GM23248 (cell line): ENCODE measurements around the gene RAB3GAP1. TPM values are rescaled to one million over a fixed set of nuclear protein-coding genes. Genes with fewer than 3 reads are reported as not detected.

Experiments
- DNase-seq: peaks from one replicate; pipeline ENCODE4 v3.0.0-alpha.2; 2015
- H2AFZ ChIP-seq: fragments of 200-600 bp; sonication (generic); 2 replicates; pipeline ENCODE4 v1.6.1; 2016; ENCODE audit warnings: antibody characterized with exemption
- H3F3A ChIP-seq: fragments of 200-600 bp; sonication (generic); 2 replicates; pipeline ENCODE4 v1.6.1; 2016; ENCODE audit warnings: mild to moderate bottlenecking, antibody characterized with exemption, mixed run types; ENCODE audit not compliant: insufficient read depth
- H3K27ac ChIP-seq: fragments of 200-600 bp; sonication (generic); 2 replicates; pipeline ENCODE4 v1.5.1; 2016; ENCODE audit warnings: mild to moderate bottlenecking
- H3K27me3 ChIP-seq: fragments of 200-600 bp; sonication (generic); replicated peaks from 2 replicates; pipeline ENCODE4 v1.6.1; 2016; ENCODE audit warnings: mild to moderate bottlenecking; ENCODE audit not compliant: insufficient read depth
- H3K36me3 ChIP-seq: fragments of 200-600 bp; sonication (generic); 2 replicates; pipeline ENCODE4 v1.6.1; 2016; ENCODE audit warnings: low read depth, mild to moderate bottlenecking
- H3K4me1 ChIP-seq: fragments of 200-600 bp; sonication (generic); 2 replicates; pipeline ENCODE4 v1.6.1; 2016; ENCODE audit warnings: mild to moderate bottlenecking; ENCODE audit not compliant: insufficient read depth
- H3K4me2 ChIP-seq: fragments of 200-600 bp; sonication (generic); one replicate; pipeline ENCODE4 v1.6.1; 2016; ENCODE audit warnings: mild to moderate bottlenecking; ENCODE audit not compliant: unreplicated experiment
- H3K4me3 ChIP-seq: fragments of 200-600 bp; sonication (generic); 2 replicates; pipeline ENCODE4 v1.5.1; 2016; ENCODE audit warnings: mild to moderate bottlenecking
- H3K79me2 ChIP-seq: fragments of 200-600 bp; sonication (generic); 2 replicates; pipeline ENCODE4 v1.6.1; 2016; ENCODE audit warnings: mild to moderate bottlenecking; ENCODE audit not compliant: insufficient read depth
- H3K9ac ChIP-seq: fragments of 200-600 bp; sonication (generic); 2 replicates; pipeline ENCODE4 v1.6.1; 2016; ENCODE audit warnings: mild to moderate bottlenecking
- H3K9me2 ChIP-seq: fragments of 200-600 bp; sonication (generic); 2 replicates; pipeline ENCODE4 v1.6.1; 2016; ENCODE audit warnings: mixed run types, mild to moderate bottlenecking, moderate library complexity; ENCODE audit not compliant: insufficient read depth
- H3K9me3 ChIP-seq: fragments of 200-600 bp; sonication (generic); one replicate; pipeline ENCODE4 v1.6.1; 2017; ENCODE audit warnings: low read depth
- H4K20me1 ChIP-seq: fragments of 200-600 bp; sonication (generic); 2 replicates; pipeline ENCODE4 v1.6.0; 2016; ENCODE audit not compliant: insufficient read depth
- EZH2 ChIP-seq: fragments of 200-600 bp; sonication (generic); IDR thresholded peaks from 2 replicates; pipeline ENCODE4 v1.6.1; 2018; ENCODE audit warnings: antibody characterized with exemption, mild to moderate bottlenecking; ENCODE audit not compliant: insufficient read depth, poor library complexity, severe bottlenecking
- EZH2phosphoT487 ChIP-seq: fragments of 200-600 bp; sonication (generic); IDR thresholded peaks from 2 replicates; pipeline ENCODE4 v1.6.1; 2018; ENCODE audit warnings: antibody characterized with exemption, moderate library complexity, mild to moderate bottlenecking, low read depth; ENCODE audit not compliant: insufficient read depth
- WGBS, 2 experiments: methylation state at CpG; one replicate each; pipeline ENCODE4 v1.1.6; 2015 to 2017; ENCODE audit warnings: low lambda C conversion rate in 2 of 2, low coverage in 1 of 2; ENCODE audit errors: missing lambda C conversion rate in 2 of 2; 5-methylcytosine and 5-hydroxymethylcytosine counted together
- in situ Hi-C: fragments of 300-500 bp; cut with MboI; formaldehyde crosslinking; loops from 2 replicates; pipeline ENCODE4 v1.15.0; 2020
- polyA plus RNA-seq: library from polyadenylated mRNA; unstranded; fragments of >200 nt; fragmentation: Nextera tagmentation; extraction: Ambion mirVana; gene quantifications from 2 replicates; pipeline ENCODE4 v1.2.1, GENCODE V29; 2016
- total RNA-seq: library from RNA; depleted of rRNA; stranded (reverse); fragments of >200 nt; shearing (Covaris generic); gene quantifications from 2 replicates; pipeline ENCODE4 v1.2.3, GENCODE V29; 2014

Gene RAB3GAP1
- total and polyA plus RNA-seq, 2 experiments from 2014 or later, result 35.5 to 72.1 TPM

DNA sequence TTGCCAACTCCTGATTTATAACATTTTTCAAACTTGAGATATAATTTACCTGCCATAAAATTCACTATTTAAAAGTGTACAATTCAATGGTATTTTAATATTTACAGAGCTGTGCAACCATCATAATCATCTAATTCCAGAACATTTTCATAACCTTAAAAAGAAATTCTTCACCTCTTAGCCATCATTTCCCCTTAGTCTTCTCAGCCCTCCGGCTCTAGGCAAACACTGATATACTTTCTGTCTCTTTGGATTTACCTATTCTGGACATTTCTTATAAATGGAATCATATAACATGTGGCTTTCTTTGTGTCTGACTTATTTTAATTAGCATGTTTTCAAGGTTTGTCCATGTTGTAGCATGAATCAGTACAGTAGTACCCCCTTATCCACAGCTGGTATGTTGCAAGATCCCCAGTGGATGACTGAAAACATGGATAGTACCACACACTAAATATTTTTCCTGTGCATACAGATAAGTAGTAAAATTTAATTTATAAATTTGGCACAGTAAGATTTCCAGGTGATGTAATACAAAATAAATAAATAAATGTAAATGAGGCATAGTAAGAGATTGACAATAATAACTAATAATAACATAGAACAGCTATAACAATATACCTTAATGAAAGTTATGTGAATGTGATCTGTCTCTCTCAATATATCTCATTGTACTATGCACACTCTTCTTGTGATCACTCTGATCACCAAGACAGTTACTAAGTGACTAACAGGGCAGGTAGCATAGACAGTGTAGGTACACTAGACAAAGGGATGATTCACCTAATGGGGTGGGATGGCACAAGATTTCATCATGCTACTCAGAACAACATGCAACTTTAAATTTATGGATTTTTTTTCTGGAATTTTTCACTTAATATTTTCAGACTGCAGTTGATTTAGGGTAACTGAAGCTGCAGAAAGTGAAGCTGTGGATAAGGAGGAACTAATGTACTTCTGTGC is 73.1 kb downstream of the RAB3GAP1 start:
- H3K27me3 ChIP-seq, result no peaks in the 10 kb centered on the region
- H3K27ac ChIP-seq, result peak overlapping the region; percentile 14; the same call in 1 of the 2 replicates
- WGBS, 2 experiments, result 92 to 100% methylated on average over 1 of the region's 1 CpG
- H3K9ac ChIP-seq, result no peak overlapping the region
- H3K79me2 ChIP-seq, result peaks cover 10% of the 10 kb centered on the region; the same call in 1 of the 2 replicates
- no peak for TF ChIP-seq EZH2phosphoT487
- TF ChIP-seq EZH2, result no peak
- no peaks in the 10 kb centered on the region for H3K9me2 ChIP-seq
- in situ Hi-C loops, result no loop called here
- no peaks in the 10 kb centered on the region for H3K9me3 ChIP-seq
- peaks cover 16% of the 10 kb centered on the region for H3K4me1 ChIP-seq
- H2AFZ ChIP-seq, result no peak overlapping the region
- no peaks in the 10 kb centered on the region for H3F3A ChIP-seq
- DNase-seq, result peak; percentile 29
- peaks cover 50% of the 10 kb centered on the region for H3K36me3 ChIP-seq
- no peak overlapping the region for H3K4me3 ChIP-seq
- H3K4me2 ChIP-seq, result no peak overlapping the region
- no peaks in the 10 kb centered on the region for H4K20me1 ChIP-seq

DNA sequence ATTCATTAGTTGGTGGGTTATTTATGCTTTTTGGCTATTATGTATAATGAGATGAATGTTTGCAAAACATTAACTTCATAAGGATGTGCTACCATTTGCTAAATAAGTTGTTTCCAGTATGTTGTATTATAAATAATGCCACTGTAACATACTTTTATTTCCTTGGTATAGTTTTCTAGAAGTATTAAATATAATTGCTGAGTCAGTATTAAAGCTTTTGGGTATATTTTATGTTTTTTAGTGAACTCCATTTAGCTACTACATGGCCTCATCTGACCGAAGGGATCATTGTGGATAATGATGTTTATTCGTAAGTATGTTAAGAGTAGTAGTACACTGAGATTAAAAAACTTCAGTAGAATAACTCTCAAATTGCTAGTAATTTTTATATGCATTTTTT is 73.8 kb downstream of the RAB3GAP1 start:
- 98 to 100% methylated on average over 2 of the region's 2 CpGs for WGBS, 2 experiments

DNA sequence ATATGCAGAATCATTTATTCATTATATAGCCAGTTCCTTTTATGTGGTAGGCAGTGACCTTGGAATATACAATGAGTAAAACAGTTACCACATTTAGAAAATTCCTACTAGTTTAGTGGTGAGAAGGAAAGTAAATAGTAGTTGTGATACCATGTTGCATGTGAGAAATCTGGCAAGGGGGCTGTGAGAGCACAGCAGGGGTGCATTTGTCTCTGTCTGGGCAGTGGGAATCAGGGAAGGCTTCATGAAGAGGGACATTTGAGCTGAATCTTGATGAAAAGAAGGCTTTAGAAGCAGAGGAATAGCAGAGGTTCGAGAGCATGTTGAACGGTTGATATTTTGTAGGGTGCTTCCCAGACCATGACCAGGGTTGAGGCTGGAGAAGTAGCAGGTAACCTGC is 78.7 kb downstream of the RAB3GAP1 start:
- H3K36me3 ChIP-seq, result peaks cover 56% of the 10 kb centered on the region

More for the DNA sequence above, 73.8 kb downstream of the RAB3GAP1 start:
- in situ Hi-C loops, result no loop called here
- H3K9me2 ChIP-seq, result no peaks in the 10 kb centered on the region
- no peaks in the 10 kb centered on the region for H4K20me1 ChIP-seq
- peak overlapping the region; percentile 14; the same call in 1 of the 2 replicates for H3K27ac ChIP-seq
- no peaks in the 10 kb centered on the region for H3K27me3 ChIP-seq
- no peak overlapping the region for H3K4me2 ChIP-seq
- TF ChIP-seq EZH2 (no peak), EZH2phosphoT487 (no peak)
- peaks cover 3% of the 10 kb centered on the region; the same call in 1 of the 2 replicates for H3K79me2 ChIP-seq
- H3K9me3 ChIP-seq, result no peaks in the 10 kb centered on the region
- H3K4me1 ChIP-seq, result peaks cover 16% of the 10 kb centered on the region
- no peaks in the 10 kb centered on the region for H3F3A ChIP-seq
- no peak overlapping the region for H3K9ac ChIP-seq
- H3K4me3 ChIP-seq, result no peak overlapping the region
- no peak for DNase-seq
- H3K36me3 ChIP-seq, result peaks cover 46% of the 10 kb centered on the region
- no peak overlapping the region for H2AFZ ChIP-seq

DNA sequence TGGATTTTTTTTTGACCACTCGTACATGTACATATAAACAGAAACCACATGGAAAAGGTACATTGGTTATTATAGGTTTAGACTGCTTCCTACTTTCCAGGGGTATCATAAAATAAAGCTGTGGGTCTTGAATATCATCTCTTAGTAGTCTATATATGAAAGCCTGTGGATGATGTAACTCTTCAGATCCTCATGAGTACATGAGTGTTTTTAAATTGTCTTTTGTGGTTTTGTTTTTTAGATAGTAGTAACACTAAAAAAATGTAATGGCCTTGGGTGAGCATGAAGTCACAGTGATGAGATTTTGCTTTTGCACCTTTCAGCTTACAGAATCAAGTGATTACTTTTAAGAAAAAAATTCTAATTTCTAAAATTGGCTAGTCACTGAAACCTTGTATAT is 80.2 kb downstream of the RAB3GAP1 start:
- H3K27me3 ChIP-seq, result no peaks in the 10 kb centered on the region
- in situ Hi-C loops, result no loop called here
- peaks cover 56% of the 10 kb centered on the region for H3K36me3 ChIP-seq
- H3K4me2 ChIP-seq, result no peak overlapping the region
- H4K20me1 ChIP-seq, result no peaks in the 10 kb centered on the region
- no peak overlapping the region for H3K9ac ChIP-seq
- peaks cover 15% of the 10 kb centered on the region; the same call in 1 of the 2 replicates for H3F3A ChIP-seq
- H3K79me2 ChIP-seq, result 0 out of 2 replicates have a peak, but pooled peaks cover 4% of the 10 kb centered on the region
- peak overlapping the region; percentile 48 for H3K27ac ChIP-seq
- H3K9me3 ChIP-seq, result no peaks in the 10 kb centered on the region
- no peak overlapping the region for H2AFZ ChIP-seq
- WGBS, 2 experiments, result 89 to 95% methylated on average over 1 of the region's 1 CpG
- H3K4me1 ChIP-seq, result peaks cover 15% of the 10 kb centered on the region
- TF ChIP-seq EZH2phosphoT487 (no peak), EZH2 (no peak)
- peak; percentile 81 for DNase-seq
- H3K9me2 ChIP-seq, result no peaks in the 10 kb centered on the region
- H3K4me3 ChIP-seq, result no peak overlapping the region

More for the DNA sequence above, 78.7 kb downstream of the RAB3GAP1 start:
- TF ChIP-seq EZH2 (no peak), EZH2phosphoT487 (no peak)
- Histone ChIP-seq H2AFZ (no peak overlapping the region), H3K9me3 (no peaks in the 10 kb centered on the region), H3F3A (peaks cover 15% of the 10 kb centered on the region; the same call in 1 of the 2 replicates), H3K4me2 (no peak overlapping the region), H3K27ac (no peak overlapping the region), H3K79me2 (no peaks in the 10 kb centered on the region), H3K9me2 (no peaks in the 10 kb centered on the region), H3K27me3 (no peaks in the 10 kb centered on the region), H3K9ac (no peak overlapping the region), H3K4me1 (peaks cover 18% of the 10 kb centered on the region), H3K4me3 (no peak overlapping the region), H4K20me1 (no peaks in the 10 kb centered on the region)
- no peak for DNase-seq
- WGBS, 2 experiments, result 91 to 96% methylated on average over 2 of the region's 2 CpGs
- in situ Hi-C loops, result no loop called here
